K562 (cell line): ENCODE data around the gene POU3F1. TPM values are rescaled to one million over a fixed set of nuclear protein-coding genes. Genes with fewer than 3 reads are reported as not detected.

ENCODE experiments used
- ADNP ChIP-seq: fragments of 200-800 bp; sonication (Bioruptor generic); IDR thresholded peaks from 2 replicates; pipeline ENCODE4 v1.6.1; 2016; ENCODE audit warnings: missing genetic modification characterization, missing compliant biosample characterization
- ATF1 ChIP-seq, 2 experiments: fragments of 450-650 bp in 1 of 2; IDR thresholded peaks; 2 replicates each; pipeline ENCODE4 v1.6.1; 2016; ENCODE audit warnings: missing compliant biosample characterization in 1 of 2, missing genetic modification characterization in 1 of 2
- BMI1 ChIP-seq: fragments of 150-350 bp; IDR thresholded peaks from 2 replicates; pipeline ENCODE4 v1.6.1; 2014; ENCODE audit warnings: low read length
- BRD4 ChIP-seq: fragments of 200-600 bp; sonication (generic); IDR thresholded peaks from 2 replicates; pipeline ENCODE4 v1.6.1; 2017; ENCODE audit warnings: inconsistent platforms
- CEBPZ ChIP-seq: fragments of 150-350 bp; IDR thresholded peaks from 2 replicates; pipeline ENCODE4 v1.6.1; 2014; ENCODE audit warnings: low read depth, mild to moderate bottlenecking, low read length, borderline replicate concordance
- EGR1 ChIP-seq: fragments of 450-650 bp; conservative IDR thresholded peaks from 2 replicates; pipeline ENCODE4 v1.6.1; 2017; ENCODE audit warnings: mild to moderate bottlenecking
- ESRRB ChIP-seq: fragments of 250-450 bp; sonication (Bioruptor Pico); IDR thresholded peaks from 2 replicates; pipeline ENCODE4 v1.5.0; 2020; ENCODE audit warnings: mild to moderate bottlenecking, moderate library complexity, borderline replicate concordance
- EWSR1 ChIP-seq: fragments of 450-650 bp; IDR thresholded peaks from 2 replicates; pipeline ENCODE4 v1.6.1; 2018; ENCODE audit warnings: borderline replicate concordance, mild to moderate bottlenecking, low read depth, moderate library complexity; ENCODE audit not compliant: partially characterized antibody
- HEY1 ChIP-seq: fragments of 250-450 bp; sonication (Bioruptor Pico); IDR thresholded peaks from 2 replicates; pipeline ENCODE4 v1.5.0; 2020; ENCODE audit warnings: mild to moderate bottlenecking, moderate library complexity, borderline replicate concordance
- HMBOX1 ChIP-seq: sonication (generic); IDR thresholded peaks from 2 replicates; pipeline ENCODE4 v1.6.1; 2016
- PCBP2 ChIP-seq: fragments of 200-400 bp; formaldehyde crosslinking; IDR thresholded peaks from 2 replicates; pipeline ENCODE4 v1.6.1; 2018; ENCODE audit warnings: low read length, low read depth, mild to moderate bottlenecking, moderate library complexity; ENCODE audit not compliant: poor library complexity, severe bottlenecking
- TCF3 ChIP-seq: sonication (generic); formaldehyde crosslinking; IDR thresholded peaks from 2 replicates; pipeline ENCODE4 v1.4.0; 2020; ENCODE audit warnings: mild to moderate bottlenecking, missing genetic modification reagents
- TCFL5 ChIP-seq: fragments of 250-450 bp; sonication (Bioruptor Pico); conservative IDR thresholded peaks from 2 replicates; pipeline ENCODE4 v1.6.1; 2021; ENCODE audit warnings: mild to moderate bottlenecking, moderate library complexity, matching md5 sums
- ZBTB8A ChIP-seq: fragments of 450-650 bp; IDR thresholded peaks from 2 replicates; pipeline ENCODE4 v1.6.1; 2018; ENCODE audit warnings: mild to moderate bottlenecking, moderate library complexity; ENCODE audit not compliant: partially characterized antibody
- ZFP91 ChIP-seq: sonication (generic); formaldehyde crosslinking; IDR thresholded peaks from 2 replicates; pipeline ENCODE4 v1.8.0; 2022; ENCODE audit warnings: mild to moderate bottlenecking, missing genetic modification reagents
- ZMIZ1 ChIP-seq, 2 experiments: fragments of 150-350 bp in 1 of 2; IDR thresholded peaks; 2 replicates each; pipeline ENCODE4 v1.6.1; 2012 to 2016; ENCODE audit warnings: low read depth in 2 of 2, low read length in 2 of 2, mild to moderate bottlenecking in 1 of 2, moderate library complexity in 1 of 2
- ZNF445 ChIP-seq: fragments of 250-450 bp; sonication (Bioruptor Pico); IDR thresholded peaks from 2 replicates; pipeline ENCODE4 v1.4.0; 2020; ENCODE audit warnings: low read depth, mild to moderate bottlenecking, moderate library complexity
- polyA plus RNA-seq, 8 experiments: library from polyadenylated mRNA; depleted of rRNA in 4 of 8; stranded (reverse) in 5 of 8; unstranded in 3 of 8; fragments of >200 nt; fragmentation: Nextera tagmentation in 2 of 8; fragmentation: Illumina TruSeq in 1 of 8; extraction: Ambion mirVana in 2 of 8; extraction: Trizol in 1 of 8; gene quantifications; 2 replicates each; pipeline versions ENCODE4 v1.2.1 to v1.2.3, GENCODE V29; 2011 to 2014; ENCODE audit warnings: inconsistent platforms in 1 of 8, missing spikeins in 1 of 8
- total RNA-seq, 7 experiments: library from RNA; depleted of rRNA in 6 of 7; stranded (reverse); fragments of >200 nt in 6 of 7; fragmentation: Illumina TruSeq in 2 of 7; extraction: Trizol in 2 of 7; gene quantifications; 2 replicates each; pipeline versions ENCODE4 v1.2.1 to v1.2.3, GENCODE V29; 2011 to 2021; ENCODE audit warnings: low replicate concordance in 1 of 7

The POU3F1 gene
- total and polyA plus RNA-seq, 9 of the 15 experiments (the other 6 are each of a cell fraction or from before 2014, with no cell fraction given): 0.09 TPM; not detected in 8

- TF ChIP-seq ZMIZ1 (IDR thresholded peaks at IDR 0.05; ENCODE audit: low read depth in 2 of 2, low read length in 2 of 2) (peak in 1 of 2 experiments; percentile 91; a peak in 2 of 4 replicates), ZFP91 (CRISPR knock-in tag) (no peak), ESRRB (CRISPR knock-in tag) (no peak), ATF1 (CRISPR knock-in tag; IDR thresholded peaks at IDR 0.05) (no peak), ATF1 (tag; IDR thresholded peaks at IDR 0.05) (peak; percentile 82), HEY1 (no peak), ADNP (no peak), TCF3 (CRISPR knock-in tag) (peak; percentile 87), ZBTB8A (no peak), BMI1 (no peak), PCBP2 (no peak), ZNF445 (no peak), EGR1 (peak; percentile 94), BRD4 (no peak), CEBPZ (no peak), HMBOX1 (0 out of 2 replicates have a peak, but pooled peaks have one; percentile 43), TCFL5 (no peak), EWSR1 (no peak)
These were observed 47.0 kb downstream of the POU3F1 start (continued) for GRCh38 chr1:37999430-38000232.
